ENCODE data around the gene SMIM14.

Gene SMIM14

DNA sequence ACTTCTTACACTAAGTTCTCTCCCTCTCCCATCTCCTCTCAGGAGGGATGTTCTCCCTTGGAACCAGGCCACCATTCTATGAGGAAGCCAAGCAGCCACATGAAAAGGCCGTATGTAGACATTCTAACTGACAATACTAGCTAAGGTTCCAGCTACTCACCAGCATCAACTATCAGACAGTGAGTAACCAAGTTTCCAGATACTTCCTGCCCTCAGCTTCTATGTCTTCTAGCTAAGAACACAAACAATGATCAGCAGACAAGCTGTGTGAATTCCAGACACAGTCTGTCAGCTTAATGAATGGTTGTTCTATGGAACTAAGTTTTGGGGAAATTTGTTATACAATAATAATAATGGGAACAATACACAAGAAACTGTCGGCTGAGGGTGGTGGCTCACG, 50.8 kb downstream of the SMIM14 start:
- no peak overlapping the region for H3K4me2 ChIP-seq (ENCODE audit: low read length)
- no peak for TF ChIP-seq EZH2phosphoT487 (IDR thresholded peaks at IDR 0.05; ENCODE audit: borderline replicate concordance, low read length)
- TF ChIP-seq, protein P1, sequence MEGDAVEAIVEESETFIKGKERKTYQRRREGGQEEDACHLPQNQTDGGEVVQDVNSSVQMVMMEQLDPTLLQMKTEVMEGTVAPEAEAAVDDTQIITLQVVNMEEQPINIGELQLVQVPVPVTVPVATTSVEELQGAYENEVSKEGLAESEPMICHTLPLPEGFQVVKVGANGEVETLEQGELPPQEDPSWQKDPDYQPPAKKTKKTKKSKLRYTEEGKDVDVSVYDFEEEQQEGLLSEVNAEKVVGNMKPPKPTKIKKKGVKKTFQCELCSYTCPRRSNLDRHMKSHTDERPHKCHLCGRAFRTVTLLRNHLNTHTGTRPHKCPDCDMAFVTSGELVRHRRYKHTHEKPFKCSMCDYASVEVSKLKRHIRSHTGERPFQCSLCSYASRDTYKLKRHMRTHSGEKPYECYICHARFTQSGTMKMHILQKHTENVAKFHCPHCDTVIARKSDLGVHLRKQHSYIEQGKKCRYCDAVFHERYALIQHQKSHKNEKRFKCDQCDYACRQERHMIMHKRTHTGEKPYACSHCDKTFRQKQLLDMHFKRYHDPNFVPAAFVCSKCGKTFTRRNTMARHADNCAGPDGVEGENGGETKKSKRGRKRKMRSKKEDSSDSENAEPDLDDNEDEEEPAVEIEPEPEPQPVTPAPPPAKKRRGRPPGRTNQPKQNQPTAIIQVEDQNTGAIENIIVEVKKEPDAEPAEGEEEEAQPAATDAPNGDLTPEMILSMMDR (IDR thresholded peaks at IDR 0.05; ENCODE audit: low read depth, low read length, poor library complexity, severe bottlenecking) = no peak
- H3K9me2 ChIP-seq (replicated peaks; ENCODE audit: control insufficient read depth, low read length) = no peaks in the 10 kb centered on the region
- no peak overlapping the region for H3K27ac ChIP-seq (ENCODE audit: low read depth, low read length)
- peaks cover 67% of the 10 kb centered on the region for H3K36me3 ChIP-seq (ENCODE audit: control insufficient read depth, low read length)
- H4K20me1 ChIP-seq (ENCODE audit: control insufficient read depth, insufficient read depth, low read depth, low read length) = peaks cover 3% of the 10 kb centered on the region; the same call in 1 of the 2 replicates
- H3K79me2 ChIP-seq (ENCODE audit: control insufficient read depth, low read length) = peaks cover 89% of the 10 kb centered on the region
- no peaks in the 10 kb centered on the region for H3K9me3 ChIP-seq (ENCODE audit: control insufficient read depth, insufficient read depth, low read length)
- H3K27me3 ChIP-seq (ENCODE audit: control insufficient read depth, low read length) = no peaks in the 10 kb centered on the region
- peaks cover 14% of the 10 kb centered on the region for H3K4me1 ChIP-seq (ENCODE audit: control insufficient read depth, low read length)
- H3K4me3 ChIP-seq (ENCODE audit: low read length) = no peak overlapping the region
- H3F3A ChIP-seq (ENCODE audit: control insufficient read depth, insufficient read depth) = peaks cover 14% of the 10 kb centered on the region; the same call in 1 of the 2 replicates

DNA sequence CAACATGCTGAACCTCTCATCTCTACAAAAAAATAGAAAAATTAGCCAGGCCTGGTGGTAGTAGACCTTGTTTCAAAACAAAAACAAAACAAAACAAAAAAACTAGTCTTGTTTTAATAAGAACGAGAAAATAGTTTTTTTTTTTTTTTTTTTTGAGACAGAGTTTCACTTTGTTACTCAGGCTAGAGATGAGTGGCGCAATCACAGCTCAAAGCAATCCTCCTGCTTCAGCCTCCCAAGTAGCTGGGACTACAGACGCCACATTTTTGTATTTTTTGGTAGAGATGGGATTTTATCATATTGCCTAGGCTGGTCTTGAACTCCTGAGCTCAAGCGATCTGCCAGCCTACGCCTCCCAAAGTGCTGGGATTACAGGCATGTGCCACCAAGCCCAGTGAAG, 63.7 kb downstream of the SMIM14 start:
- H3K4me2 ChIP-seq (ENCODE audit: low read length) = no peak overlapping the region

DNA sequence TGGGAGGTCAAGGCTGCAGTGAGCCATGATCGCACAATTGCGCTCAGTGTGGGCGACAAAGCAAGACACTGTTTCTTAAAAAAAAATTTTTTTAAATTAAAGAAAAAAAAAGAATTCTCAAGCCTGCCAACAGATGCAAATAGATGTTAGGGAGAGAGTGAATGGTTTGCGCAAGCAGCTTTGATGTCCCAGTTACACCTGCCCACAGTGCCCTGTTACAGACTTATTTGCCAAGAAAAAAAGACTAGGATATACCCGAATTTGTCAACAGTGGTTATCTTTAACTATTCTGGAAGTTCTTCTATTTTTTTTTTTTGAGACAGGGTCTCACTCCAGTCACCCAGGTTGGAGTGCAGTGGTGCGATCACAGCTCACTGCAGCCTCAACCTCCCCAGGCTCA, 67.2 kb downstream of the SMIM14 start:
- Histone ChIP-seq H3K4me1 (ENCODE audit: control insufficient read depth, low read length) (peaks cover 10% of the 10 kb centered on the region), H3K9me3 (ENCODE audit: control insufficient read depth, insufficient read depth, low read length) (no peaks in the 10 kb centered on the region), H4K20me1 (ENCODE audit: control insufficient read depth, insufficient read depth, low read depth, low read length) (no peaks in the 10 kb centered on the region), H3K4me3 (ENCODE audit: low read length) (no peak overlapping the region), H3F3A (ENCODE audit: control insufficient read depth, insufficient read depth) (peaks cover 8% of the 10 kb centered on the region), H3K36me3 (ENCODE audit: control insufficient read depth, low read length) (peaks cover 61% of the 10 kb centered on the region), H3K27me3 (ENCODE audit: control insufficient read depth, low read length) (no peaks in the 10 kb centered on the region), H3K4me2 (ENCODE audit: low read length) (no peak overlapping the region), H3K9me2 (replicated peaks; ENCODE audit: control insufficient read depth, low read length) (no peaks in the 10 kb centered on the region), H3K27ac (ENCODE audit: low read depth, low read length) (no peak overlapping the region), H3K79me2 (ENCODE audit: control insufficient read depth, low read length) (peaks cover 63% of the 10 kb centered on the region)
- TF ChIP-seq, protein P1 (IDR thresholded peaks at IDR 0.05; ENCODE audit: low read depth, low read length, poor library complexity, severe bottlenecking) = no peak
- no peak for TF ChIP-seq EZH2phosphoT487 (IDR thresholded peaks at IDR 0.05; ENCODE audit: borderline replicate concordance, low read length)

More for the DNA sequence above, 63.7 kb downstream of the SMIM14 start:
- peaks cover 48% of the 10 kb centered on the region for H3K36me3 ChIP-seq (ENCODE audit: control insufficient read depth, low read length)
- H3K4me1 ChIP-seq (ENCODE audit: control insufficient read depth, low read length) = peaks cover 10% of the 10 kb centered on the region
- H3F3A ChIP-seq (ENCODE audit: control insufficient read depth, insufficient read depth) = peaks cover 5% of the 10 kb centered on the region
- H3K27me3 ChIP-seq (ENCODE audit: control insufficient read depth, low read length) = no peaks in the 10 kb centered on the region
- no peaks in the 10 kb centered on the region for H3K9me2 ChIP-seq (replicated peaks; ENCODE audit: control insufficient read depth, low read length)
- H3K79me2 ChIP-seq (ENCODE audit: control insufficient read depth, low read length) = peaks cover 76% of the 10 kb centered on the region
- H3K9me3 ChIP-seq (ENCODE audit: control insufficient read depth, insufficient read depth, low read length) = no peaks in the 10 kb centered on the region
- H4K20me1 ChIP-seq (ENCODE audit: control insufficient read depth, insufficient read depth, low read depth, low read length) = no peaks in the 10 kb centered on the region
- H3K27ac ChIP-seq (ENCODE audit: low read depth, low read length) = no peak overlapping the region
- H3K4me3 ChIP-seq (ENCODE audit: low read length) = no peak overlapping the region
- TF ChIP-seq, protein P1 (IDR thresholded peaks at IDR 0.05; ENCODE audit: low read depth, low read length, poor library complexity, severe bottlenecking) = no peak
- no peak for TF ChIP-seq EZH2phosphoT487 (IDR thresholded peaks at IDR 0.05; ENCODE audit: borderline replicate concordance, low read length)
